Spleen (tissue), 7 donors: ENCODE measurements around the gene EXTL2.
"Not testable (repeated sequence)": the region's sequence is repeated elsewhere in the genome, so short reads cannot be mapped to it uniquely, and the experiment has no call there.

Source experiments
- CTCF ChIP-seq, 11 experiments: fragments of 200-600 bp in 7 of 11; fragments of 450-650 bp in 4 of 11; sonication (generic) in 4 of 11; IDR thresholded peaks in 8 of 11; conservative IDR thresholded peaks in 3 of 11; 1 replicate in 7 of 11; 2 replicates in 4 of 11; pipeline versions ENCODE4 v1.4.0 to v1.8.0; 2016 to 2021; ENCODE audit warnings: antibody characterized with exemption in 11 of 11, inconsistent platforms in 4 of 11, mild to moderate bottlenecking in 1 of 11
- POLR2A ChIP-seq, 3 donors: fragments of 450-650 bp; IDR thresholded peaks; one replicate each; pipeline ENCODE4 v1.5.1; 2017; ENCODE audit warnings: antibody characterized with exemption in 3 of 3, mild to moderate bottlenecking in 1 of 3
- POLR2AphosphoS5 ChIP-seq, 3 donors: sonication (generic); formaldehyde crosslinking; IDR thresholded peaks; one replicate each; pipeline ENCODE4 v1.5.1; 2017; ENCODE audit warnings: antibody characterized with exemption in 3 of 3
- donor health status: DM: no; HTN: no; CAD: no; lungs with moderate emphysema.
- donor health status: DM: no; HTN: no; CAD: no.
- donor health status: DM: no; HTN: no; CAD: no.

- TF ChIP-seq CTCF (IDR thresholded peaks at IDR 0.05 in 8 of 11, conservative IDR thresholded peaks at IDR 0.05 in 3 of 11); POLR2AphosphoS5 (IDR thresholded peaks at IDR 0.05); POLR2A (IDR thresholded peaks at IDR 0.05): not testable (repeated sequence)
These were observed 4.7 kb downstream of the EXTL2 start for GRCh38 chr1:100889869-100890482.
